NOMO-1 (cell line): Measurements from ENCODE around the gene LARP1B.
A peak's percentile ranks its signal among the peaks of the same experiment; 100 is the strongest.
"Not testable (repeated sequence)": the region's sequence is repeated elsewhere in the genome, so short reads cannot be mapped to it uniquely, and the experiment has no call there.

Source experiments
- DNase-seq, 2 experiments: peaks; one replicate each; lab custom pipeline; 2025; ENCODE audit not compliant: unreplicated experiment in 2 of 2; lab: John Stamatoyannopoulos, UW

The LARP1B gene

GRCh38 chr4:128220286-128221235, 159.4 kb downstream of the LARP1B start:
- DNase-seq, result peak in 1 of 2 experiments; percentile 42

GRCh38 chr4:128221586-128221985, 160.5 kb downstream of the LARP1B start:
- no peak for DNase-seq

- DNase-seq, result no peak
Measured at GRCh38 chr4:128225148-128225547, 164.0 kb downstream of the LARP1B start.

GRCh38 chr4:128227991-128228571, 167.0 kb downstream of the LARP1B start:
- DNase-seq, result no peak

GRCh38 chr4:128228845-128229795, 168.0 kb downstream of the LARP1B start:
- DNase-seq, result no peak

DNA sequence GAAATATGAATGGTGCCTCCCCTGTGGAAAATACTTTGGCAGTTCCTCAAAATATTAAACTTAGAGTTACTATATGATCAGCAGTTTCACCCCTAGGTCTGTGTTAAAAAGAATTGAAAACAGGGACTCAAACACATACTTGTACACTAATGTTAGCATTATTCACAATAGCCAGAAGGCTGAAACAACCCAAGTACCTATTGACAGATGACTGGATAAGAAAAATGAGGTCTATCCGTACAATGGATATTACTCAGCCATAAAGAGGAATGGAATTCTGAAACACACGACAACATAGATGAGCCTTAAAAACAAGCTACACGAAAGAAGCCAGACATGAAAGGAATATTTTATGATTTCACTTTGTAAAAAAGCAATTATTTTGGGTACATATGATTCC, 171.6 kb downstream of the LARP1B start:
- no peak for DNase-seq

- no peak for DNase-seq
Measured at GRCh38 chr4:128234836-128235235, 173.7 kb downstream of the LARP1B start.

DNA sequence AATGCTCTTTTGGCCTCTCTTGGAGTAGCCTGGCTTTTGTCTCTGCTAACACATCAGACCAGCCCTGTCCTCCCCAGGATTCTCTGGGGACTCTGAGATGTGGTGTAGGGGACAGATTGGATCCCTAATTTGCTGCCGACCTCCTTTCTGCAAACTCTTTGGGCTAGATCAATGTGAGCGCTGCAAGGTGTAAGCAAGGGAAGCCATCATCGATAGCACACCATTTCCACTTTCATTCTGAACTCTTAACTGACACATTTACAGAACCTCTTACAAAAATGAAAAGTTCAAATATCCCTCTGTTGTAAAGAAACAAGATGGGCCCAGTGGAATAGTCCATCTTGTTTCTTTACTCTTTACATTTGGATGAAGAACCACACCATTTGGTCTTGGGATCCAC, 179.9 kb downstream of the LARP1B start:
- no peak for DNase-seq

- no peak for DNase-seq
Measured at GRCh38 chr4:128241425-128241913, 180.4 kb downstream of the LARP1B start.

DNA sequence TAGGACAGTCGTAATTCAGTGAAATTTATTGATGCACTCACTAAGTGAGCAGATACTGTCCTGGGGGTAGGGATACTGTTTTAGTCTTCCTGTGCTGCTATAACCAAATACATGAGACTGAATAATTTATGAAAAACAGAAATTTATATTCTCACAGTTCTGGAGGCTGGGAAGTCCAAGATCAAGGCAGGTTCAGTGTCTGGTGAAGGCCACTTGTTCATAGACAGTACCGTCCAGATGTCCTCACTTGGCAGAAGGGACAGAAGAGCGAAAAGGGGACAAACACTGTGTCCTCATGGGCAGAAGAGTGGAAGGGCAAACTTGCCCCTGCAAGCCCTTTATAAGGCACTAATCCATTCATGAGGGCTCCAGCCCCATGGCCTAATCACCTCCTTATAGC, 180.9 kb downstream of the LARP1B start:
- DNase-seq, result no peak

- DNase-seq, result no peak
Measured at GRCh38 chr4:128242601-128243000, 181.5 kb downstream of the LARP1B start.

DNA sequence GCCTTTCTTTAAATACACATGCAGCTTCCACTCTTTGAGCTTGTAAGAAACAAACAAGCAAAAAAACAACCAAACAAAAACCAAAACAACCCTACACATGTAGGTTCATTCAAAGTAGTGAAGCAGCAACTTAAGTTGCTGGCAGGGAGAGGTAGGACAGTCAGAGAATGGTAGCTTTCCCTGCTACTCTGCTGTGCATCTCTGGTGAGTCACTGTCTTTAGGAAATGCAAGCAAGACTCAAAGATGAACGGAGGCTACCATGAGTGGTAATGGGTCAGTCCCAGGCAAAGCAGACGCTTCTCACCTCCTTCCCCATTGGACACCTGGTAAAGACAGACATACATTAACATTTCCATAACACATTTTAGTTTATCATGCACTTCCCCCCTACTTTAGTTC, 183.3 kb downstream of the LARP1B start:
- DNase-seq, result no peak

DNA sequence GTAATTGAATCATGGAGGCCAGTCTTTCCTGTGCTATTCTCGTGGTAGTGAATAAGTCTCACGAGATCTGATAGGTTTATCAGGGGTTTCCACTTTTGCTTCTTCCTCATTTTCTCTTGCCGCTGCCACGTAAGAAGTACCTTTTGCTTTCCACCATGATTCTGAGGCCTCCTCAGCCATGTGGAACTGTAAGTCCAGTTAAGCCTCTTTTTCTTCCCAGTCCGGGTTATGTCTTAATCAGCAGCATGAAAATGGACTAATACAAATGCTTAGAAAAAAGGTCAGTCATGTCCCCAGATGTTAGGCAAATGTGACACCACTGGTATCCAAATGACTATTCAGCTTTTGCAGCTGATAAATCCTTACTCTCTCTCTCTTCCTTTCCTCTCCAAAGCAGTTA, 184.3 kb downstream of the LARP1B start:
- DNase-seq, result not testable (repeated sequence)

GRCh38 chr4:128247906-128248305, 186.8 kb downstream of the LARP1B start:
- DNase-seq, result no peak

GRCh38 chr4:128249787-128250668, 188.9 kb downstream of the LARP1B start:
- DNase-seq, result no peak

DNA sequence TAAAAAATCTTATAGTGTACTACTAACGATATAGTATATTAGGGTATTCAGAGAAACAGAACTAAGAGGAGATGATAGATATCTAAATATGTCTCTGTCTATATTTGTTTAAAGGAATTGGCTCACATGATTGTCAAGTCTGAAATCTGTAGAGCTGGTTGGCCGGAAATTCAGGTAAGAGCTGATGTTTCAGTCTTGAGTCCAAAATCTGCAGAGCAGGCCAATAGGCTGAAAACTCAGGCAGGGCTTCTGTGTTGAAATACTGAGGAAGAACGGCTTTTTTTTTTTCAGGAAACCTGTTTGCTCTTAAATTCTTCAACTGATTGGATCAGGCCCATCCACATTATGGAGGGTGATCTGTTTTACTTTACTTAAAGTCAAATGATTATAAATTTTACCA, 194.8 kb downstream of the LARP1B start:
- no peak for DNase-seq

GRCh38 chr4:128256539-128256938, 195.4 kb downstream of the LARP1B start:
- DNase-seq, result no peak

DNA sequence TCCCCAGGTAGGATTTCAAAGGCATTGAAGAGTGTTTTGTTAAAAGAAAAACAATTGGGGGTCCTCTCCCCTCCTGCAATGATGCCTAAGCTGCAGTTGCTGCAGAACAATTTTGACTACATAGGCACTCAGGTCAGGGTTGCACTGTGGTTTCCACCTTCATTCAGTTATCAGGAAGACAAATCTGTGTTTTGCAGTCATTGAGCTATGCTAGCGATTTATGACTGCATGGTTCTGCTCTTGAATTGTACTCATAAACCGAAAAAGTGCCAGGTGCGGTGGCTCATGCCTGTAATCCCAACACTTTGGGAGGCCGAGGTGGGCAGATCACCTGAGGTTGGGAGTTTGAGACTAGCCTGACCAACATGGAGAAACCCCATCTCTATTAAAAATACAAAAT, 197.1 kb downstream of the LARP1B start:
- not testable (repeated sequence) for DNase-seq

DNA sequence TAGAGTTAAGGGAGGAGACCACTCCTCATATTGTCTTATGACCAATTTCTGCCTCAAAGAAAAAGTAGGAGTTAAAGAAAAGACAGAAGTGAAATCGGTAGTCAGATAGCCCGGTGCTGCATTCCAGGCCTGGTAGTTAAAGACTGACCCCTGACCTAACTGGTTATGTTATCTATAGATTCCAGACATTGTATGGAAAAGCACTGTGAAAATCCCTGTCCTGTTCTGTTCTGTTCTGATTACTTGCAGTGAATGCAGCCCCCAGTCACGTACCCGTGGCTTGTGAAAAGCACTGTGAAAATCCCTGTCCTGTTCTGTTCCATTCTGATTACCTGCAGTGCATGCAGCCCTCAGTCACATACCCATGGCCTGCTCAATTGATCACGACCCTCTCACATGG, 198.8 kb downstream of the LARP1B start:
- not testable (repeated sequence) for DNase-seq
